Hypothalamus (tissue), 51 donors: Measurements from ENCODE around the gene SPATA19.

Source experiments
- DNase-seq, 51 donors: peaks; one replicate each; lab custom pipeline; 2025; lab: John Stamatoyannopoulos, UW

SPATA19 gene

DNA sequence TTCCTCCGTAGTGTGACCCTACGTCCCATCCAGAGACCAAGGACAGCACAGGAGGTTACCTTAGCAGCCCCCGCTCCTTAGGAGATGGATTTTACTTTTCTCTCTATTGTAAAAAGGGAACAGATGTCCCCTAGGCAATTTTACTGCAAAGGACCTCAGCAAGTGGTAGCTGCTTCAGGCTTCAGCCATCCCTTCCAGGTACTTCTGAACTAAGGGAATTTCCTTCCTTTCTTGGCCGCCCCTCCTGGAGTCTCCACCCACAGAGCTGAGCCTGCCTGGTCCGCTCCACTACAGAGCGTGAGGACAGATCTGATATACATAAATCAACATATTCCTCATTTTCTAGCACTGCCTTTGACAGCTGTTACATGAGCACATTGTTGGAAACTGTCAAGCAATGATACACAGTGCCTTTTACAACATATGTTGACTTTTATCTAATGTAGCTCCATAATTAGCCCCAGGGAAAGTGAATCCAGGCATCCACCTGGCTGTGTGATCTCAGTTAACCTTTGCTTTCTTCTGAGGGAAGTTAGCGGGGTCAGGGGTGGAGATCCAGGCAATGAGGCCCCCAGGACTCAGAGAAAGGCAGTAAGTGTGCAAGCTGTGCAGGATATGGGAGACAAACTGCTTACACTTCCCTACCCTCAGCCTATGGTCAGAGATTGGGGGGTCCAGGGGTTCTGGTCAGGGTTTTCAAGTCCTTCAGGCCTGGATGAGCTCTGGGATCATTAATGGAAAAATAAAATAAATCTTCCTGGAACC, 51.9 kb downstream of the SPATA19 start:
- no peak for DNase-seq

DNA sequence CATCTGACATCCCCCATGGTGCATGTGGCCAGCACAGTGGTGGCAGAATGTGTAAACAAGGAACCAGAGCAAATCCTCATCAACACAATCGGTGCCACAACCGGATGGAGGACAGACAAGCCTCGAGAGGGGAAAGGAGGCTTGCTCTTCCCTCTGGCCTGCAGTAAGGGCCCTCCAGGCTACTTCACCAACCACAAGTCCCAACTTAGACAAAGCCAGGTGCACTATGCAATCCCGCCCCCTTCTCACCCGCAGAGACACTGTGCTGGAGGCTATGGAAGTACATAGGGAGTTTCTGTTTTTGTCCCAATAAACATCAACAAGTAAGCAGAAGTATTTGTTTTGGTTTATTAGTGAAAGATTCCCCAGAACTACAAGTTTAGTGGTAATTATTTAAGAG, 54.3 kb downstream of the SPATA19 start:
- DNase-seq = no peak
